ENCODE measurements around the gene ACOX3. TPM values are rescaled to one million over a fixed set of nuclear protein-coding genes. Genes with fewer than 3 reads are reported as not detected.

ACOX3 gene
- total RNA-seq, 1 donor from 2014 or later = 30.4 TPM

DNA sequence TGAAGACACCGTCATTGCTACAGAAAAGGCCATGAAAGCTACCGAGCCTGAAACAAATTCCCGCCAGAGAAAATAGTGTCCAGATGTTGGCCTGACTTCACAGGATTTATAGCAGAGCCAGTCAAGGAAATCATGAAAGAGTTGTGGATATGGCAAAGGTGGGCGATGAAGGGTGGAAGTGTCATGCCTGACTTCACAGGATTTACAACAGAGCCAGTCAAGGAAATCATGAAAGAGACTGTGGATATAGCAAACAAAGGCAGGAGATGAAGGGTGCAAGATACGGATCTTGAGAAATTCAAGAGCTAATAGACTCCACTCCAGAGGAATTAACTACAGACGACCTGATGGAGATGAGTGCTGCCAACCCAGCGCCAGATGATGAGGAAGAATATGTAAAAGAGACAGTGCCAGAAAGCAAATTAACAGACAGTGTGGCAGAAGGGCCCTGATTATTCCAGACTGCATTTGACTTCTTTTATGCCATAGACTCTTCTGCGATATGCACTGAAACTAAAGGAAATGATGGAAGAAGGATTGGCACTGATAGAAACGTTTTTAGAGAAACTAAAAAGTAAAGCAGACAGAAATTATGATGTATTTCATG lies 17.2 kb upstream of the ACOX3 start:
- H3K27ac ChIP-seq = no peak overlapping the region
- DNase-seq (no peak), ATAC-seq (no peak)
- intact Hi-C loops (cut with DNase I) = no loop called here
- H3K36me3 ChIP-seq = peaks cover 93% of the 10 kb centered on the region
- H3K9me3 ChIP-seq = no peaks in the 10 kb centered on the region
- H3K4me3 ChIP-seq = no peak overlapping the region
- H3K27me3 ChIP-seq (ENCODE audit: low read depth) = no peaks in the 10 kb centered on the region
- no peaks in the 10 kb centered on the region for H3K4me1 ChIP-seq
- TF ChIP-seq, protein P1, sequence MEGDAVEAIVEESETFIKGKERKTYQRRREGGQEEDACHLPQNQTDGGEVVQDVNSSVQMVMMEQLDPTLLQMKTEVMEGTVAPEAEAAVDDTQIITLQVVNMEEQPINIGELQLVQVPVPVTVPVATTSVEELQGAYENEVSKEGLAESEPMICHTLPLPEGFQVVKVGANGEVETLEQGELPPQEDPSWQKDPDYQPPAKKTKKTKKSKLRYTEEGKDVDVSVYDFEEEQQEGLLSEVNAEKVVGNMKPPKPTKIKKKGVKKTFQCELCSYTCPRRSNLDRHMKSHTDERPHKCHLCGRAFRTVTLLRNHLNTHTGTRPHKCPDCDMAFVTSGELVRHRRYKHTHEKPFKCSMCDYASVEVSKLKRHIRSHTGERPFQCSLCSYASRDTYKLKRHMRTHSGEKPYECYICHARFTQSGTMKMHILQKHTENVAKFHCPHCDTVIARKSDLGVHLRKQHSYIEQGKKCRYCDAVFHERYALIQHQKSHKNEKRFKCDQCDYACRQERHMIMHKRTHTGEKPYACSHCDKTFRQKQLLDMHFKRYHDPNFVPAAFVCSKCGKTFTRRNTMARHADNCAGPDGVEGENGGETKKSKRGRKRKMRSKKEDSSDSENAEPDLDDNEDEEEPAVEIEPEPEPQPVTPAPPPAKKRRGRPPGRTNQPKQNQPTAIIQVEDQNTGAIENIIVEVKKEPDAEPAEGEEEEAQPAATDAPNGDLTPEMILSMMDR (IDR thresholded peaks at IDR 0.05) = no peak

DNA sequence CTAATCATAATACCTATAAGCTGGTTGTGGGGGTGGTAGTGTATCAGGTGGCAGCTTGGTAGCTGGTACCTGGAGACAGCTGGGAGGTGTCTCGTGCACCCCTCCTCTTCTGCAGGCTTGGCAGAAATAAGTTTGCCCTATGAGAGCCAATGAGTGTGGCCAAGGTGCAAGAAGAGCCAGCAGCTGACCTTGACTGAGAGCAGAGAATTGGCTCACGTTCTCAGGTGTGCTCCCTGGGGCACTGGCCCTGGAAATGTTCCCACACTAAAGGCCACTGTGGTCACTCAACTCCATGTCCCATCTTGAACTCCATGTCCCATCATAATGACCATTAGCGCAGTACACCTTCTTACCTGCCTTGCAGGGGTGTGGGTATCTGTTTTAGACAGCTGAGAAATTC lies 13.4 kb upstream of the ACOX3 start:
- Histone ChIP-seq H3K27ac (no peak overlapping the region), H3K9me3 (no peaks in the 10 kb centered on the region), H3K36me3 (peaks cover 91% of the 10 kb centered on the region), H3K4me3 (no peak overlapping the region), H3K27me3 (ENCODE audit: low read depth) (no peaks in the 10 kb centered on the region), H3K4me1 (peaks cover 10% of the 10 kb centered on the region)
- intact Hi-C loops (cut with DNase I) = no loop called here
- TF ChIP-seq, protein P1 (IDR thresholded peaks at IDR 0.05) = no peak
- ATAC-seq (no peak), DNase-seq (no peak)

DNA sequence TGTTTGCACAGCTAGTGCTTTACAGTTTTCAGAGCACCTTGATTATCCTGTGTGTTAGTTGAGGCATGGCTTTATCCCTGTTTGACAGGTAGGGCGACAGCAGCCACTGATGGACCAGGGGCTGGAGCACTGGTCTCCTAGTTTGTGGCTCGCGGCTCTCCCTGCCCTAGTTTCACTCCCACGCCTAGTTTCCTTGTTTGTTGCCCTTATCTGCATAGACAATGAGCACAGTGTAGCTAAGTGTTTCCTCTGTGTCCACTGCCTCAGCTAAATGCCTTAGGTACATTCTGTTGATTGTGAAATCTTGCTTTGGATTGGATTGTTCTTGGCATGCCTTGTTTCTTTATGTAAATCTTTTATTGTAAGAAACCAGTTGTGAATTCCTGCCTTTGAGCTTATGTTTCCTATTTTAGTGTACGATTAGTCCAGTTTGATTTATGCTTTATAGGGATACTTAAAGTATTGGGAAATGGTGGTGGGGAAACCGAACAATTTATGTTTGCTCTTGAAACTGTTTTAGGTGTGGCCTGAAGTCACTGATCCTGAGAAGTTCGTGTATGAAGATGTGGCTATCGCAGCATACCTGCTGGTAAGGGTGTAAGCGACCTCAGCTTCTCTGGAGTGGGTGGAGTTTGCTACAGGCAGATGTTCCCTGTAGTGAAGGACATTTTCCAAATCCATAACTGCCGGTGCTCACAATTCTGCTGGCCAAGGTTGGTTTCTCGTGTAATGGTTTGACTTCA lies 11.1 kb upstream of the ACOX3 start:
- intact Hi-C loops (cut with DNase I) = no loop called here
- ATAC-seq (peak; percentile 88 to 92), DNase-seq (no peak)
- TF ChIP-seq, protein P1 (IDR thresholded peaks at IDR 0.05) = no peak
- H3K27ac ChIP-seq = peak overlapping the region; percentile 69
- no peak overlapping the region for H3K4me3 ChIP-seq
- H3K27me3 ChIP-seq (ENCODE audit: low read depth) = no peaks in the 10 kb centered on the region
- peaks cover 10% of the 10 kb centered on the region for H3K4me1 ChIP-seq
- peaks cover 94% of the 10 kb centered on the region for H3K36me3 ChIP-seq
- no peaks in the 10 kb centered on the region for H3K9me3 ChIP-seq

DNA sequence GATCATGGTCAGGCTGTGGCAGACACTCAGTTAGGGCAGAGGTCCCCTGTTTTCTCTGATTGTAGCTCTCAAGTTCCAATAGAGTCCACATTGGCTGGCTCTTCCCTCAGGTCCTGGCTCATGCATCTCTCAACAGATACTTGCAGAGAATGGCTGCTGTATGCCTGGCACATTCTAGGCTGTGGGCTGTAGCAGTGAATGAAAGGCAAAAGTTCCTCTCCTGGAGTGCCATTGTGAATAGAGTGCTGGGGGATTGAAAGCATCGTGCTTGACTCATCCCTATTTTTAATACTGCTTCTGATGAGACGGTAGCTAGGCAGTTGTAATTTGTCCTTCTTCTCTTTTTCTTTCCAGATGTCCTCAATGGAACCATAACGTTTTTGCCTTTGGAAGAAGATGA lies 5.6 kb upstream of the ACOX3 start:
- Histone ChIP-seq H3K36me3 (peaks cover 63% of the 10 kb centered on the region), H3K27ac (no peak overlapping the region), H3K27me3 (ENCODE audit: low read depth) (no peaks in the 10 kb centered on the region), H3K4me1 (peaks cover 30% of the 10 kb centered on the region), H3K4me3 (no peak overlapping the region), H3K9me3 (no peaks in the 10 kb centered on the region)
- ATAC-seq = no peak
- TF ChIP-seq, protein P1 (IDR thresholded peaks at IDR 0.05) = no peak
- intact Hi-C loops (cut with DNase I) = no loop called here
- no peak for DNase-seq

DNA sequence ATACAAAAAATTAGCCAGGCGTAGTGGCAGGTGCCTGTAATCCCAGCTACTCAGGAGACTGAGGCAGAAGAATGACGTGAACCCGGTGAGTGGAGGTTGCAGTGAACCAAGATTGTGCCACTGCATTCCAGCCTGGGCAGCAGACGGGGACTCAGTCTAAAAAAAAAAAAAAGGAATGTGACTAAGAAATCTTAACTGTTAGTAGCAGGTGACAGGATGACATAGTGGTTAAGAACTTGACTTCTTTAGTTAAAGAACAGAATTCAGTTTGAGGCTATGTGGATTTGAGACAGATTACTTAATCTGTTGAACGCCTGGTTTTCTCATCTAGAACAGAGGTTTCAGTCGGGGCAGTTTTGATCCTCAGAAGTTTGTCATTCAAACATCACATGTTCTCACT lies 3.3 kb upstream of the ACOX3 start:
- intact Hi-C loops (cut with DNase I) = no loop called here
- DNase-seq (no peak), ATAC-seq (no peak)
- peaks cover 42% of the 10 kb centered on the region for H3K36me3 ChIP-seq
- H3K4me1 ChIP-seq = peaks cover 39% of the 10 kb centered on the region
- H3K4me3 ChIP-seq = no peak overlapping the region
- H3K27me3 ChIP-seq (ENCODE audit: low read depth) = no peaks in the 10 kb centered on the region
- H3K27ac ChIP-seq = no peak overlapping the region
- no peaks in the 10 kb centered on the region for H3K9me3 ChIP-seq
- TF ChIP-seq, protein P1 (IDR thresholded peaks at IDR 0.05) = no peak
